Dedifferentiated amniotic fluid mesenchymal stem cell (primary cell): ENCODE measurements around the gene PTPRM.

Experiments
- DNase-seq: peaks from one replicate; pipeline ENCODE4 v3.0.0-alpha.2; 2016; ENCODE audit errors: extremely low spot score

Gene PTPRM

DNA sequence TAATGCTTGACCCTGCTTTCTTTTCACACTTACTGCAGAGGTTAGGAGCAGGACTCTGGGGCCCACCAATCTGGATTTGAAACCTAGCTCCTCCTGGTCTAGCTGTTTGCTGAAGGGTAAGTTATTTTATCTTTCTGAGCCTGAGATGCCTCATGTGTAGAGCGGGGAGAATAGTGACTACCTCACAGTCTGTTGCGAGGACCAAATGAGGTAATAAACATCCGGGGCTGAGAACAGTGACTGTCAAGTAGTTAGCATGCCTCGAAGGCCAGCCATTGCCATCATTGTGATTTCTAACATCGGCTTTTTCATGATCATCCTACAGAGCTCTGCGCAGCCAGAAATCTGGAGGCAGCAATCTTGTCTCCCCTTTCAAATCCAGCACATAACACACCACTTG lies 32.9 kb downstream of the PTPRM start:
- no peak for DNase-seq

DNA sequence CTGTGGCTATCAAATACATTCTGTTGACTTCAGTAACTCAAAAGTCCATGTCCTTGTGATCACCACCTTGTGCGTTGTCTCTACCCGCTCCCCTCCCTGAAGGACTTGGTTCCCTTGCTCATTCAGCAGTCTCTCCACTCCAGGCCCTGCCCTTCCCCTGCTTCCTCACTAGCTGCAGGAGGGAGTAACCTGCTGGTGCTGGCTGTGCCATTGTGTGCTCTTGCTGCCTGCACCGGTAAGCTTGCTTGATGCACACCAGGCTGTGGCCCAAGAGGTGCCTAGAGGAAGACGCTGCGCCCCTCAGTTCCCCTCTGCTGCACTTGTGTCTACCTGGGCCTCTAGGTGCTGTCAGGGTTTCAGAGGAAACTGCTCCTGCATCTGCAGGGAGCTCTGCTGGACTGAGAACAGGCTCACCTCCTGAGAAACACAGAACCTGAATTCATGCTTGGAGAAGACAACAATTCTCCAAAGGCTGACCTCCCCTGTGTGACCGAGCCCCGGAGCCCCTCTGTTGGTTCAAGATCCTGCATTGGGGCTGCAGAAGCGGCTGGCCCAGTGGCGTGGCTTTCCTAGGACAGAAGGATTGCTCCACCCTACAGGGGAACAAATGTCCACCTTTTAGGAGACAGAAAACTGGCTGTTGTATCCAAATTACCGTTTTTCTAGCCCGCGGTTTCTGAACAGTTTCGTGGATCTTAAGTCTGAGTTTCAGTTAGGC lies 33.6 kb downstream of the PTPRM start:
- no peak for DNase-seq

DNA sequence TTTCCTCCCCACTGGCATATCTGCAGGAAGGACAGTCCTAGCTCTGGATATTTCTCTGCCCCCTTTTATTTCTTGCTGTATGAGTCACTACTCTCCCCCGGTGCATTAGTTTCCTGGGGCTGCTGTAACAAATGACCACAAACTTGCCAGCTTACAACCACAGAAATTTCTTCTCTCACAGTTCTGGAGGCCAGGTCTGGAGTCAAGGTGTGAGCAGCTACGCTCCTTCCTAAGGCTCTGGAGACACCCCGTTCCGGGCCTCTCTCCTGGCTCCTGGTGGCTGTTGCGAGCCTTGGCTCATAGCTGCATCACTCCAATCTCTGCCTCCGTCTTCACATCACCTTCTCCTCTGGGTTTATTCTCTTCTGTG lies 34.1 kb downstream of the PTPRM start:
- no peak for DNase-seq

DNA sequence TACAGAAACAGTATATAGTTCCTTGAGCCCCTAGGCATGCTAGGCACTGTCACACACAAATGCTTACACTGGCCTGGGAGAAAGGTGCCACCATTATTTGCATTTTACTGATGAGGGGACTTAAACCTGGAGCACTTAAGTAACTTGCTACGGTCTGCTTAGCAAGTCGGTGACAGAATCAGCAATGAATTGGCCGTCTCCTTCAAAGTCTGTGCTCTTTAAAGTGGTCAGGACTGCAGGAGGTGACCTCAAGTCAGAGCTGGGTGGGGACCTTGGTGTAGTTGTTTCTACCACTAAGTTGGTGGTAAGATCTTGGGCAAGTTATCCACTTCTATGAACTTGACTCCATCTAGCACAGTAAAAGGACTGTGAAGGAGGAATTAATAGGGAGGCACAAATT lies 34.8 kb downstream of the PTPRM start:
- DNase-seq = no peak

DNA sequence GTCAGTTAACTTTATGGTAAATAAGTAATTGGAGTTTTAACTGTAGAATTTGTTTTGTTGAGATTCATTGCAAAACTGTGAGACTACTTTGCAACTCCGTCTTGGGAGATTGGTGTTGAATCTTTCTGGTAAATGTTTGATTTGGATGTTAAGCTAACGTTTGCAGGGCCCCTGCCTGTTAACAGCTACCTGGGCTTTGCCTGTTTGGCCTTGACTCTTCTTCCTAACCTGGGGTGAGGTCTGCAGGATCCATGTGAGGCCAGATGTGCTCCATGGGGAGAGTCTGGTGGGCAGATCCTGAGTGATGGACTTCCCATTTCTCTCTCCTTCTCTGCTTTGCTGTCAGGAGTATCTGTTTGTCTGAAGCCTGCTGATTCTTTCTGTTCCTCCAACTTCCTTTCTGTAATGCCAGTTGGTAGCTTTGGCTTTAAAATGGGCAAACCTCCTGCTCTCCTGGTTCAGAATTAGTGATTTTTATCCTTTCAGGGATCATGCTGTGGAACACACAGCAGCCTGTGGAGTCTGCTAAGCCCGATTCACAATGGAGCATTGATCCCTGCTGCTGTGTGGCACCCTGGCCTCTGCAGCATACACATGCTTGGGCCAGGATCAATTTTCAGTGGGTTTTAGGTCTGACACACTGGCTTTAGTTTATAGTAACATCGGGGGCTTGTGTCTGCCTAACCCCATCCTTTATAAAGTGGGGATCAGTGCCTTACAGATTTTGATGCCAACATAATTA lies 36.3 kb downstream of the PTPRM start:
- DNase-seq = no peak

DNA sequence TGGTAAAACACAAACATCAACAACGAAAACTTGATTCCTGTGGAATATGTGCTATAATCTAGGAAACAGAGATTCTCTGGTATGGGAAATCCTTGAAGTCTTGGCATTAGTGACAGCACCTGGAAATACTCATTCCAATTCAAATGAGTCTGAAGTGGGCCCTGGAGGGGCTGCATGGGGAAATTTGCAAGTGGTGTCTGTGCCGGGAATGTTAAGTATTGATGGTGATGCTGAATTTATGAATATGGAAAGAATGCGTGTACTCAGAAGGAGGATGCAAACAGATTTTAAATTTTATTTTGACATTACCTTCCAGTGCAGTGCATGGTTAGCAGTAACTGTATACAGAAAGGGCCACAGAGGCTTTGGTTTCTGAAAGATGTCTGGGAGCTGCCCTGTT lies 37.2 kb downstream of the PTPRM start:
- DNase-seq = no peak

DNA sequence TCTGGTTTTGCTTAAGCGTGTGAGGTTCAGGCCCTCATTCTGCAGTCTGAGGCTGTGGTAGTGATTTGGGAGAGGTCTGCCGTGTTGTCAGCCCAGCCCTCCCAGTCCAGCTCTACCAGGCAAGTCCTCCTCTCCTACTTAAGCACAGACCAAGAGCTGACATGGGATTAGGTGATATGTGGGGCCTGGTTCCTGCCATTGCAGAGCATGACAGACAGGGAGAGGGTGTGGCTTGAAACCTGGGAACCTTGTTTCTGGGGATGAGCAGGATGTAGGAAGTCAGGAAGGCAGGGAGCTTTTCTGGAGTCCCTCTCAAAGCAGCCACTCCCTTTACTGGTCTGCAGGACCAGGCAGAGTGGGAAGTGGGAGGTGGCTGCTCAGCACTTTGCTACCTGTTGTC lies 38.6 kb downstream of the PTPRM start:
- no peak for DNase-seq

DNA sequence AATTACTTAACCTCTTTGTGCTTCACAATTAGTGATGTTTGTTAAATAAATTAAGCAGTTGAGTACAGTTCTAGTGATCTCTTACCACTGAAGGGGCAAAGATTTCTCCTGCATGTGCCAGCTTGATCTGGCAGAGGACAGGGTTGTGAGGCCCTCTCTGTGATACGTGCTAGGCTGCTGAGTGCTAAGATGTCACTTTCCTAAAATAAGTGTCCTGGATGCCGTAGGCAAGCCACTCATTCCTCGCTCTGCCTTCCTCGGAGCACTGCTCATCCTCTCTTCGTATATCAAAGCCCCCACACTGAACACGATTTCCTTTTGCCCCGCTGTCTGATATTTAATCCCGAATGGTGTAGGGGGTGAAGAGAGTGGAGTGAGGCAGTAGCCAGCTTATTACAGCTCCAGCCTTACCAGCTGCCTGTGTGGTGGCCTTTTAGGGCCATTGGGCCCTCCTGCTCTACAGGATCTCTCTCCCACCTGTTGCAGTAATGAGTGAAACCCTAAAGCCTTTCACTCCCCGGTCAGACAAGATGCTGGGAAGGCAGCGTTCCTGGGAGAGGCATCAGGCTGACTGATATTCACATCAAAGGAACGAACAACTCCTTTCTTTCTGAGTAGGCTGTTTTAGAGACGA lies 40.5 kb downstream of the PTPRM start:
- DNase-seq = no peak

DNA sequence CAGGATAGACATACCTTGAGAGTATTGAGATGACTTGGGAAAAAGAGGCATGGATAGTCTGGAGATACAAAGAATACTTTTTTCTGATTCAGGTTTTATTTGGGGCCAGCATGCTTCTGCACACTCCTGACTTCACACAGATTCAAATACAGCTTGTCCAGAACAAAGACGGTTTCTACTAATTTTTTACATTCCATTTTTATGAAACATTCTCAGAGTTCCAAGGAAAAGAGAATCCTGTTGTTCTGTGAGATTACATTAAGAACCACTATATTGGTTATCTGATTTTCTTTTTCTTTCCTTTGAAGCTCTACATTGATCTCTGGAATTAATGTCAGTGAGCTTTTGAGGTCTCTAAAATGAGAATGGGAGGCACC lies 41.0 kb downstream of the PTPRM start:
- no peak for DNase-seq

DNA sequence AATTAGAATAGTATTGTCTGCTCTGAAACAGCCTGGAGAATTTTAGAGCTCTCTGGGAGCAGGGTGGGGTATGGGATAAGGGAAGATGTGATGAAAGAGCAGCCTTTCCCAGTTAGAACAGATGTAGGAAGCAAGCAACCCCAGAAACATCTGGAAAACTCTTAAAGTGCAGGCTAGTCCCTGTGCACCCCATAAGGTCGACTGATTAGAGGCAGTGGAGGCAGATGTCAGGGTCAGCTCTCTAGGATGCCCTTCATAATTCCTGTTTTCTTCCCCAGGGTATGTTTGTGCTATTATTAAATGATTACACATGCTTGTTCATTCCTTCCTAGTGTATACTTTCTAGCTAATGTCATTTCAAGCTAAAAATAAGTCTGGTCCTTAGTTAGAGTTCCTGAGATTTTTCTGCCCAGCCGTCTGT lies 41.7 kb downstream of the PTPRM start:
- peak; percentile 56 for DNase-seq

DNA sequence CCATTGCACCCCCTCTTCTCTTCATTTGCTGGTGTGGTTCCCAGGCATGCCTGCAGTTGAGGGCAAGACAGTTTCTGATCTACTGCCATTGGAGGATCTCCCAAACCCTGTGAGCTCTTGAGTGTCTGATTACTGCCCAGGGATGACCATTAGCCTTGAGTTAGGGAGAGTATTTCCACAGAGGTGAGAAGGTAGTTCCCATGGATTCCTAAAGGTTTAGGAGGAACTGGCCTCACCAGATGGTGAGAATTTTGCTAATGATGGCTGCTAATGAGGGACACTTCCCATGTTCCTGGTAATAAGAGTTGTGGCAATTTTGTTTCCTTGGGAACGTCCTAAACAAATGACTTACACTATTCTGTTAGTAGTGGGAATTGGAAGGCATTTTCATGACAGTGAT lies 42.5 kb downstream of the PTPRM start:
- no peak for DNase-seq

DNA sequence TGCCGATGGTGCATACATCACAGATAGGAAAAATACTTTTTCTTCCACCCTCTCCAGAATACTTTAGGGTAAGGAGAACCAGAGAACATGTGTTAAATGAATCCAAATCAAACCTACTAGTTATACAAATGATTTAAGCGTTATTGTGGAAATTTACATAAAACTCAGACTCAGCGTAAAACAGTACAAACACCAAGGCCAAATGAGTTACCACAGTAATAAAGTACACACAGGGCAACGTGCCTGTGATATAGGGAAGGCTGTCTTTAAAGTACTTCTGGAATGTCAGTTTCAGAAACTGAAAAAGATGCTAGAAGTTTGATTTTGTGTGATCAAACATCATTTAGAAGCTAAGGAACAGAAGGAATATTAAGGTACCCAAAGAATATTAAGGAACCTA lies 46.9 kb downstream of the PTPRM start:
- no peak for DNase-seq

DNA sequence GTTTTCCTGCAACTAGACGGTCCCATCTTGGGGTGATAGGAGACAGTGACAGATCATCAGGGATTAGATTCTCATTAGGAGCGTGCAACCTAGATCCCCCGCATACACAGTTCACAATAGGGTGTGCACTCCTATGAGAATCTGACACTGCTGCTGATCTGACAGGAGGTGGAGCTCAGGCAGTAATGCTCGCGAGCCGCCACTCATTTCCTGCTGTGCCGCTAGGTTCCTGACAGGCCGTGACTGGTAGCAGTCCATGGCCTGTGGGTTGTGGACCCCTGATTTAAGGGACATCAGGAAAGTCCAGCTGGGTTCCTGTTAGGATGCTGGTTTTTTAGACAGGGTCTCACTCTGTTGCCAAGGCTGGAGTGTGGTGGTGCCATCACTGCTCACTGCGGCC lies 48.7 kb downstream of the PTPRM start:
- DNase-seq = no peak

DNA sequence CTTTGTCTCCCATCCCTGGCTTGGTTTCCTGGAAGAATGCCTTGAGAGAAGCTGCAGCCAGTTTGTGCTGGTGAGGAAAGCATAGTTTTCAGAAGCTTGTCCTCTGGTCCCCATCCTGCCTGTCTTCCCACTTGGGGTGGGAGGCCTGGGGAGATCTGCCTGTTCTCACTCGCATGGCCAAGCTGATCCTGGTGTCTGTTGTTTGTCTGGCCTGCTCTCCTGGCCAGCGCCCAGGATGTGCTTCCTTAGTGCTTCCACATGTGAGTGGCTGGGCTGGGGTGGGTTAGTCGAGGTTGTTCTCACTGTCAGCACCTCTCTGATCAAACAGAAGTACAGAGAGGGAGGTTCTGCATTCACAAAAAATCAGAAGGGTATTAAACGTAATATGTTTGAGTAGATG lies 49.5 kb downstream of the PTPRM start:
- DNase-seq = no peak

DNA sequence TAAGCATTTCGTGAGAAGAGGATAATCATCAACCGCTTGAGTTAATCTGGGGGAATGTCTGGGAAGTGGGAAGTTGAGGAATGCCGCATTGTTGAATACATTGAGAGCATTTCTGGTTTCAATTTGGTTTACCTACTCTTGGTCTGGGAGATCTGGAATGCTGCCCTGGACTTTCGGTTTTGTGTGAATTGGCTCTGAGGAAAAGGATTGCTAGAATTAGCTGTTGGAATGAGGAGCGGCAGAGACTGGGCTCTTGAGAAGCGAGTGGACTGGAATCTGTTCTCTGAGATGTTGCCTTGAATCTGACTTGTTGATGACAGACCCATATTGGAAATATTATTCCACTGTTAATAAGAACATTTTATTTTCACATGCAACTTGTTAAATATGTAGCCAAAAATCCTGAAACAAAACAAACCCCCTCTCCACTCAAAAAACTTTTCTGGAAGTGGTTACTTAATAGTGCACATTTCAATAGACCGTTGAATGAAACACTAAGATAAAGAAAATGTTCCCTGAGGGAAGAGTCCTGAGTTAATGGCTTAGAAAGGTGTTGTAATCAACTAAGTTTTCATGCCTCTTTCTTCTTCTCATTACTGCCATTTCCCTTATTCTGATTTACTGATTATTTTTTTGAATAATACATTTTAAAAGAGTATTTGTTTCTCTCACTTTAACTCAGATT lies 50.8 kb downstream of the PTPRM start:
- DNase-seq = peak; percentile 95

DNA sequence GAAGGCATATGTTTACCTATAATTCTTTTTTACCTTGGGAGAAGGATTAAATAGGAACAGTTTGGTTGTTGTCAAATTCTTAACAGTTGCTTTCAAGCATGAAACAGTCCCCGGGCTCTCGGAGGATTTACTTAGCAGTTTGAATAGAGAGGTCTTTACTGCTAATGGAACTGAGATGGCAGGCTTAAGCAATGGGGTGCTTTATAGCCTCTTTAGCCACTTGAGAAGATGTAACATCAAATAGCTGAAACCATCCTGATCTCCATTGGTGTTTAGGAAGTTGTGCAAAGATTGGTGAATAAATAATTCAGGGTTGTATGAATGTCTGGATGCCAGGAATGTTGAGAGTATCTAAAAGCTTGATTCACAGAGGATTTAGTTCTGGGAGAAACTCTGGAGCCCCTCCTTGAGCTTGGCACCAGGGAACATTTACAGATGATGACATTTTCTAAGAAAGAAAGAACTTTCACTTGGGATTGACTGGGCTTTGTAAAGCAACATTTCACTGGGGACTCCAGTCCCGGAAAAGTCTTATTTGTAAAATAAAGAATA lies 51.9 kb downstream of the PTPRM start:
- peak; percentile 23 for DNase-seq

DNA sequence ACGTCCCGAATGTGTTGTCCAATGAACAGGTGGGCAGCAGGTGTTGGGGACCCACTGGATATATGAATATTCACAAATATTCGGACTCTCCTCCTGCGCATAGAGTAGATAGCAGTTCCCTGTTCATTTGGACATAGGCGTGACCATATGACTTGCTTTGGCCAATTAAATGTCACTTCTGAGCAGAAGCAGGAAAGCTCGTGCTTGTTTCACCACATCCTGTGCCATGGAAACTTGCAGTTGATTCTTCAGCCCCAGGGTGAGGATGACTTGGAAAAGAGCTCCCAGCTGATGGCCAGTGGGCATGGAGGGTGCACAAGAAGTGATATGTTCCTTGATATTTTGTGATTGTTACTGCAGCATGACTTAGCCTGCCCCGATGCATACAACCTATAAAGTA lies 52.6 kb downstream of the PTPRM start:
- no peak for DNase-seq

DNA sequence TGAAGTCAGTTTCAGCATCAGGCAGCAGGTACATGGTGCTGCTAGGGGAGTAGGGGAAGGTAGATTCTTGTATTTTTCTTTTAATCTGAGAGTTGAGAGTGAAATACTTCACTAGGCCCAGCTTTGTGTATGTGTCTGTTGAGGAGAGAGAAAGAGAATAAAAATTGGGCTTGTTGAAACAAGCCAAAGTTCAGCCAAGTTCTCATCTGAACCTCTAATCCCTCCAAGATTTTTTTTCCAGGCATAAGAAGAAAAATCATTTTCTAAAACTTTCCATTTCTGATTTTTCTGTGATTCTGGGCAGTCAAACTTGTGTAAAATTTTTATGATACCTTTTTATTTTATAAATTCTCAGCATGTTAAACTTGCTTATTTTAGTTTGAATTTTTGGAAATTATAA lies 55.6 kb downstream of the PTPRM start:
- DNase-seq = no peak

DNA sequence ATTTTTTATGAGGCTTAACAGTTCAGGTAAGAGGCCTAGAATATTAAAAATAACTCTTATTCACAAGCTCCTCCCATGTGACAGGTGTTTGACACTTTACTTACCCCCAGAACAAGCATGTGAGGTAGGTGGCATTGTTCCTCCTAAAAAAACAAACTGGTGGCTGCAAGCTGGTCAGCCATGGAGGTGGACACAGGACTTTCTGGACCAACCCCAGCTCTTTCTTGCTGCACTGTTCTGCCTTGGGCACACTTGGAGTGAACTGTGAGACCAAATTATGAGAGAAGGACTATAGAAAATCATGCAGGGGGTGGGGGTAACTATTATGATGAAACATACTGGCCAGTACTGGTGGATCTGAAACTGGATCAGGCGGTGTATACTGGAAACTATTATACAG lies 56.6 kb downstream of the PTPRM start:
- DNase-seq = no peak

DNA sequence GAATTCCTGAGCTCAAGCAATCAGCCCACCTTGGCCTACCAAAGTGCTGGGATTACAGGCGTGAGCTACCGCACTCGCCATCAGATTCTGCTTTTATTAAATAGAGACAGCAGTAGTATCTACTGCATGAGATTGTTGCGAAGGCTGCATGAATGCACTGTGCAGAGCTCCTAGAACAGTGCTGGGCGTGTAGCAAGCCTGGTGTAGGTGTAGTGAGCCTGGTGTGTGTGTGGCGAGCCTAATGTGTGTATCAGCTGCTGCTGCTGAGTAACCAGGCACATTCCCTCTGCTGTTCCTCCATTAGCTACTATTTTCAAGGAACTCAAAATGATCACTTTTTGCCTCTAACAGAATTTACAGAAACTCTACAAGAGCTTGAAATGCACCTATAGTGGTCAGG lies 57.6 kb downstream of the PTPRM start:
- DNase-seq = no peak

DNA sequence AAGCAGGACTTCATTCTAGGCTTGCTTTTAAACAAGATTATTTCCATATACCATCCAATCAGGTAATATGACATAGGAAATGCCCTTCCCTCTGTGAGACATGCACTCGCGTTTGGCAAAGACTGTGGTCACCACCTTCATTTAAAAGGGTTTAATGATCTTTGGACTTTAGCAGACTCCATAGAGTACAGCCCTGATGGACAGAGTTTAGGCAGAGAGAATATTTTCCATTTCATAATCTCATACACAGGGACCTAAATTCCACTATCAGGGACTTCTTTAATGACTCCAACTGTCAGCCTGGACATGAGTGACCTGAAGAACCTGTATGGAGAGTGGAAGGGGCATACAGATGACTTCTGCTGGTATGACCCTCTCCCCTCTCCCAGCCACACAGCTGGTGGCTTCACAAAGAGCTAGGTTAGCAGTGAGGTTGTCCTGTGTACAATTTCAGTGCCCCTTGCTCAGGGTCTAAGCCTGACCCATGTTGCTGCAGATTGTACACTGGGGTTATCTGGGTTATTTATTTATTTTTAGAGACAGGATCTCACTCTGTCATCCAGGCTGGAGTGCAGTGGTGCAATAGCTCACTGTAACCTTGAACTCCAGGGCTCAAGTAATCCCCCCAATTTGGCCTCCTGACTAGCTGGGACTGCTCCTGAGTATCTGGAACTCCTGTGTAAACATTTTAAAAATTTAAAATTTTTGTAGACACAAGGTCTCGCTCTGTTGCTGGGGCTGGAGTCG lies 59.2 kb downstream of the PTPRM start:
- no peak for DNase-seq
